Naive B cell (primary cell): Measurements from ENCODE around the gene EEF1A2. TPM values are rescaled to one million over a fixed set of nuclear protein-coding genes. Genes with fewer than 3 reads are reported as not detected.

Experiments
- ATAC-seq, 2 donors: fragments of 150-1000 bp; cut with Tn5 transposase; 2 replicates each; pipeline ENCODE4 v1.10.0; 2021; ENCODE audit warnings: low read depth in 2 of 2, mild to moderate bottlenecking in 2 of 2, moderate library complexity in 2 of 2
- DNase-seq: peaks from one replicate; pipeline ENCODE4 v3.0.0; 2022
- H3K27ac Mint-ChIP-seq, 6 donors: one replicate each; pipeline ENCODE4 v1.8.0; 2020 to 2022; ENCODE audit warnings: mild to moderate bottlenecking in 6 of 6, mixed read lengths in 6 of 6, moderate library complexity in 5 of 6, inconsistent platforms in 2 of 6
- H3K27me3 Mint-ChIP-seq, 3 donors: one replicate each; pipeline ENCODE4 v1.8.0; 2021 to 2022; ENCODE audit warnings: mixed read lengths in 3 of 3, mild to moderate bottlenecking in 1 of 3
- H3K36me3 Mint-ChIP-seq, 2 donors: one replicate each; pipeline ENCODE4 v1.8.0; 2020 to 2022; ENCODE audit warnings: mixed read lengths in 2 of 2, inconsistent platforms in 1 of 2, mild to moderate bottlenecking in 1 of 2
- H3K4me1 Mint-ChIP-seq, 3 donors: one replicate each; pipeline ENCODE4 v1.8.0; 2020 to 2022; ENCODE audit warnings: mixed read lengths in 3 of 3, inconsistent platforms in 1 of 3, mild to moderate bottlenecking in 1 of 3, moderate library complexity in 1 of 3
- H3K4me3 Mint-ChIP-seq, 8 donors: one replicate each; pipeline ENCODE4 v1.8.0; 2020 to 2022; ENCODE audit warnings: mild to moderate bottlenecking in 8 of 8, mixed read lengths in 8 of 8, moderate library complexity in 8 of 8, inconsistent platforms in 2 of 8
- H3K9me3 Mint-ChIP-seq, 7 donors: one replicate each; pipeline ENCODE4 v1.8.0; 2020 to 2022; ENCODE audit warnings: mixed read lengths in 7 of 7, mild to moderate bottlenecking in 5 of 7, inconsistent platforms in 2 of 7, moderate library complexity in 1 of 7
- polyA plus RNA-seq, 6 donors: library from polyadenylated mRNA; unstranded; fragments of 300-500 nt; fragmentation: Illumina TruSeq; gene quantifications; one replicate each; pipeline ENCODE4 v1.2.3, GENCODE V29; 2021; ENCODE audit warnings: low read depth in 6 of 6

EEF1A2 gene
- polyA plus RNA-seq, 6 donors from 2014 or later: 0.12 to 1.4 (median 0.28) TPM; not detected in 2

- Mint-ChIP-seq H3K27ac (no peak overlapping the region), H3K27me3 (peaks cover 30 to 58% (median 38%) of the 10 kb centered on the region in 3 donors), H3K4me3 (no peak overlapping the region), H3K4me1 (no peaks in the 10 kb centered on the region), H3K9me3 (peaks cover 4 to 17% (median 10%) of the 10 kb centered on the region in 7 donors), H3K36me3 (peaks cover 0 to 8% of the 10 kb centered on the region in 2 donors)
- ATAC-seq: no peak
- no peak for DNase-seq
Measured at GRCh38 chr20:63508072-63508768, 9.3 kb upstream of the EEF1A2 start.

DNA sequence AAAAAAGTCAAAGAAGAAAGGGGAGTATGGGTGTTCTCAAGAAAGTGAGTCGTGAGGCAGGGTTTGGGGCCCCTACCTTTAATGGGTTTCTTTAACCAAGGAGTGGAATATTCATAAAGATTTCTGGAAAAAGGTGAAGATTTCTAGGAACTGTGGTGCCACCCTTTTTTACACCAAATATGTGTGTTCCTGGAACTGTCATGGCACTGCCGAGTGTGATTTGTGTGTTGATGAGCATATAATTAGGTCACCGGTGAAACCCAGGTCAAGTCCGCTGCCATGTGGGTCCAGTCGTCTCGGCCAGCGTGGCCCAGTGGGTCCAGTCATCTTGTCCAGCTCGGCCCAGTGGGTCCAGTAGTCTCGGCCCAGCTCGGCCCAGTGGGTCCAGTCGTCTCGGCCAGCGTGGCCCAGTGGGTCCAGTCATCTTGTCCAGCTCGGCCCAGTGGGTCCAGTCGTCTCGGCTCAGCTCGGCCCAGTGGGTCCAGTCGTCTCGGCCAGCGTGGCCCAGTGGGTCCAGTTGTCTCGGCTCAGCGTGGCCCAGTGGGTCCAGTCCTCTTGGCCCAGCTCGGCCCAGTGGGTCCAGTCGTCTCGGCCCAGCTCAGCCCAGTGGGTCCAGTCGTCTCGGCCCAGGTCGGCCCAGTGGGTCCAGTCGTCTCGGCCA lies 8.3 kb upstream of the EEF1A2 start:
- DNase-seq (no peak), ATAC-seq (no peak)
- no peak overlapping the region for H3K4me3 Mint-ChIP-seq
- peaks cover 4 to 17% (median 8%) of the 10 kb centered on the region in 7 donors for H3K9me3 Mint-ChIP-seq
- H3K27me3 Mint-ChIP-seq: peaks cover 28 to 49% (median 28%) of the 10 kb centered on the region in 3 donors
- H3K27ac Mint-ChIP-seq: peak overlapping the region in 1 of 6 donors; percentile 13
- H3K4me1 Mint-ChIP-seq: no peaks in the 10 kb centered on the region
- H3K36me3 Mint-ChIP-seq: peaks cover 0 to 8% of the 10 kb centered on the region in 2 donors

- Mint-ChIP-seq H3K27me3 (peaks cover 23 to 48% (median 29%) of the 10 kb centered on the region in 3 donors), H3K4me1 (peaks cover 0 to 4% (median 0%) of the 10 kb centered on the region in 3 donors), H3K9me3 (peaks cover 4 to 17% (median 8%) of the 10 kb centered on the region in 7 donors), H3K4me3 (no peak overlapping the region), H3K36me3 (peaks cover 0 to 8% of the 10 kb centered on the region in 2 donors), H3K27ac (no peak overlapping the region)
- DNase-seq (no peak), ATAC-seq (no peak)
Measured at GRCh38 chr20:63505723-63506122, 6.8 kb upstream of the EEF1A2 start.

- H3K27ac Mint-ChIP-seq: no peak overlapping the region
- no peak overlapping the region for H3K4me3 Mint-ChIP-seq
- H3K4me1 Mint-ChIP-seq: peaks cover 0 to 4% (median 0%) of the 10 kb centered on the region in 3 donors
- peaks cover 23 to 47% (median 29%) of the 10 kb centered on the region in 3 donors for H3K27me3 Mint-ChIP-seq
- peaks cover 0 to 8% of the 10 kb centered on the region in 2 donors for H3K36me3 Mint-ChIP-seq
- ATAC-seq (no peak), DNase-seq (no peak)
- peaks cover 4 to 17% (median 8%) of the 10 kb centered on the region in 7 donors for H3K9me3 Mint-ChIP-seq
Measured at GRCh38 chr20:63505281-63505680, 6.4 kb upstream of the EEF1A2 start.

DNA sequence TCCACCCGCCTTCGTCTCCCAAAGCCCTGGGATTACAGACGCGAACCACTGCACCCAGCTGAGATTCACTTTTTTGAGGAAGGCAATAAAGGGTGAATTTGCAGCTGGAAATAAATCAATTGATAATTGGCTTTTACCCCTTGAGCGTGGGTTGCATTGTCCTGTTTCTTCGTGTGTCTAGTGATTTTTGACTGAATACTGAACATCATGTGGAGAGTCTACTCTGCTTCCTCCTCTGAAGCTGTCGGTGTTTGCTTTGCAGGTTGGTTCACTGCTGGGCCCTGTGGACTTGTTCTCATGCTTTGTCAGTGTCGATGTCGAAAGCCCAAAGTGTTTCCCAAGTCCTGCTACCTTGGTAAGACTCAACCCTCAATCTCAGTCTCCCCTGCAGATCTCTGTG lies 5.8 kb upstream of the EEF1A2 start:
- DNase-seq (no peak), ATAC-seq (no peak)
- H3K27ac Mint-ChIP-seq: no peak overlapping the region
- H3K27me3 Mint-ChIP-seq: peaks cover 23 to 41% (median 26%) of the 10 kb centered on the region in 3 donors
- H3K4me1 Mint-ChIP-seq: peaks cover 0 to 4% (median 0%) of the 10 kb centered on the region in 3 donors
- peaks cover 4 to 17% (median 8%) of the 10 kb centered on the region in 7 donors for H3K9me3 Mint-ChIP-seq
- H3K36me3 Mint-ChIP-seq: peaks cover 0 to 8% of the 10 kb centered on the region in 2 donors
- no peak overlapping the region for H3K4me3 Mint-ChIP-seq

DNA sequence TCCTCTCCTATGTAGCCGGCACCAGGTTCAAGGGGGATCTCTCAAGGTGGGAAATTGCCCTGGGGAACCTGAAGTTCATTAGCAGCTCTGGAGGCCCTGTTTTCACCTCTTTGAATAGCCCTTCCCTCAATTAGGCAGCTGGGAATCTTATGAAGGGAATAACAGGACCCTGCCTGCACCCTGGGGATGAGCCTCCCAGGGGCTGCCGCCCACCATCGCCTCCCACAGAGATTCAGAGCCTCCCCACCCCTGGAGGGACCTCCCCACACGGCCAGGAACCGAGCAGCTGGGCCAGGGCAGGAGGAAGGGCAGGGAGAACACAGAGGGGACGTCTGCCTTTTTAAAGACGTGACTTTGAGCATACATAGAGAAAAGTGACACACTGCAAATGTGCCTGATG lies 4.6 kb upstream of the EEF1A2 start:
- Mint-ChIP-seq H3K9me3 (peaks cover 4 to 17% (median 8%) of the 10 kb centered on the region in 7 donors), H3K27ac (no peak overlapping the region), H3K4me3 (peak overlapping the region in 1 of 8 donors; percentile 35), H3K36me3 (peaks cover 0 to 8% of the 10 kb centered on the region in 2 donors), H3K27me3 (peaks cover 16 to 33% (median 19%) of the 10 kb centered on the region in 3 donors), H3K4me1 (peaks cover 0 to 4% (median 0%) of the 10 kb centered on the region in 3 donors)
- DNase-seq: no peak
- ATAC-seq: no peak

GRCh38 chr20:63502671-63503172 lies 3.8 kb upstream of the EEF1A2 start:
- no peak overlapping the region for H3K4me3 Mint-ChIP-seq
- peaks cover 9 to 27% (median 15%) of the 10 kb centered on the region in 3 donors for H3K27me3 Mint-ChIP-seq
- H3K36me3 Mint-ChIP-seq: peaks cover 0 to 8% of the 10 kb centered on the region in 2 donors
- no peak overlapping the region for H3K27ac Mint-ChIP-seq
- no peak for ATAC-seq
- DNase-seq: no peak
- H3K4me1 Mint-ChIP-seq: peaks cover 0 to 5% (median 4%) of the 10 kb centered on the region in 3 donors
- H3K9me3 Mint-ChIP-seq: peaks cover 4 to 17% (median 8%) of the 10 kb centered on the region in 7 donors

DNA sequence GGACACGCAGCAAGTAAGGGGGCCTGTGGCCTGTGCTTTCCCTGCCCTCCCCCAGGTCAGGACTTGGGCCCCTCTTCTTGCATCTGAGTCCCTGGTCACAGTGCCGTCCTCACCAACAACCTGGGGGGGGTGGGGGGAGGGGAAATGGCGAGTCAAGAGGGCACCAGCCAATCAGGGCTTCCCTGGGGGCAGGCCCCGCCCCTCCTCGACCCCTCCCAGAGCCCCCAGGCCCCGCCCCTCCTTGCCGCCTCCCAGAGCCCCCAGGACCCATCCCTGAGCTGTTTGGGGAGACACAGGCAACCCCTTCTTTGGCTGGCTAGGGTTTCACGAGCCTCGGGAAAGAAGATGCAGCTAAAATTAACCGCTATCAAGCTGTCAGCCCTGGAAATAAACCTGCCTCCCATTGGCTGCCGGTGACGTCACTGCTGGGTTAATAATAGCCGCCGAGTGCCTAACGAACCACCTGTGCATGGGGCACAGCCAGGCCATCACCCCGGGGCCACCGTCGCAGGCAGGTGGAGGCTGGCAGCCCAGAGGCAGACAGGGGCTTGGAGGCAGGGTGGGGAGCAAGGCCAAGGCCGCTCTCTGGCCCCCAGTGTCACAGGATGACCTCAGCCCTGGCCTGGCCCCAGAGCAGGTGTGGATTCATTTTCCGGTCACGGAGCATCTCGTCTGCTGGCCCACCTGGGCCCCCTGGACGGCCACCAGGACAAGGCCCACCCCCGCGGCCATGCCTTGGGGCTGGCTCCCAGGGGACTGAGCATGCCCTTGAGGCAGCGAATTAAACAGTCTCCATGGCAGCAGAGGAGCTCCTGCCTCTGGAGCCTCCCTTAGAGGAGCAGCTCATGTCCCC lies 3.2 kb upstream of the EEF1A2 start:
- Mint-ChIP-seq H3K27me3 (peaks cover 8 to 33% (median 16%) of the 10 kb centered on the region in 3 donors), H3K4me1 (peaks cover 0 to 8% (median 4%) of the 10 kb centered on the region in 3 donors)

DNA sequence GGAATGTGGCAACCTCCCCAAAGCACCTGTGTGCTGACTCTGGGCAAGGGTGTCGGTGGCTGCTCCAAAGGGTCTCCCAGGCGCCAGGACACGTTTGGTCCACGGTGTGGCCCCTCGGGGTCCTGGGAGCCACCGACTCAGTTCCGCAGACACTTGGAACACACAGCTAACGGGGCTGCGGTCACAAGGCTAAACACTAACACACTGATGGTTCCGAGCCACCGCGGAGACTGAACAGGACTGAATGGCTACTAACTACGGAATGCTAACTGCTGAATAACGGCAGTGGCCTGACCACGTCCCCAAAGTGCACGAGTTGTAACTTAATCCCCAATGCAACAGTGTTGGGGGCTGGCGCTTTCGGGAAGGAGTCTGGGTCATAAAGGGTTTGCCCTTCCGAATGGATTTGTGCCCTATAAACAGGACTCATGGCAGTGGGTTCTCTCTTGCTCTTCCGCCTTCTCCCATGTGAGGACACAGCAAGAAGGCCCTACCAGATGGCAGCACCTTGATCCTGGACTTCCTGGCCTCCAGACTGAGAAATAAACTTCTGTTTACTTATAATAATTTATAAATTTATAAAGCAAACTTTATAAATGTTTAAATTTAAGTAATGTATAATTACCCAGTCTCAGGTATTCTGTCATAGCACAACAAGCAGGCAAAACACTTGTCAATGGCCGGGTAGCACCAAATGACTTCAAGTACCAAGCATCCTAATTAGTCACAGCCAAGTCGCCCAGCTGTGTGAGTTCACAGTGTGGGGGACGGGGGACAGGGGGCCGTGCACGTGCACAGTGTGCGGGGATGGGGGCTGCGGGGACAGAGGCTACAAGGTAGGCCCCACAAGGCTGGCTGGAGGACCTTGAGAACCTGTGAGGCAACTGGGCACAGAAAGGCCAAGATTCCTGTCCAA lies 2.3 kb upstream of the EEF1A2 start:
- Mint-ChIP-seq H3K4me1 (peaks cover 3 to 8% (median 6%) of the 10 kb centered on the region in 3 donors), H3K9me3 (peaks cover 4 to 17% (median 8%) of the 10 kb centered on the region in 7 donors), H3K4me3 (peak overlapping the region in 6 of 8 donors; percentile 13 to 75 (median 59)), H3K27ac (no peak overlapping the region), H3K36me3 (peaks cover 0 to 8% of the 10 kb centered on the region in 2 donors), H3K27me3 (peaks cover 8 to 35% (median 18%) of the 10 kb centered on the region in 3 donors)
- ATAC-seq (no peak), DNase-seq (no peak)

More for the DNA sequence above, 3.2 kb upstream of the EEF1A2 start:
- H3K36me3 Mint-ChIP-seq: peaks cover 0 to 8% of the 10 kb centered on the region in 2 donors
- ATAC-seq (no peak), DNase-seq (no peak)
- no peak overlapping the region for H3K27ac Mint-ChIP-seq
- H3K9me3 Mint-ChIP-seq: peaks cover 4 to 17% (median 8%) of the 10 kb centered on the region in 7 donors
- H3K4me3 Mint-ChIP-seq: no peak overlapping the region

DNA sequence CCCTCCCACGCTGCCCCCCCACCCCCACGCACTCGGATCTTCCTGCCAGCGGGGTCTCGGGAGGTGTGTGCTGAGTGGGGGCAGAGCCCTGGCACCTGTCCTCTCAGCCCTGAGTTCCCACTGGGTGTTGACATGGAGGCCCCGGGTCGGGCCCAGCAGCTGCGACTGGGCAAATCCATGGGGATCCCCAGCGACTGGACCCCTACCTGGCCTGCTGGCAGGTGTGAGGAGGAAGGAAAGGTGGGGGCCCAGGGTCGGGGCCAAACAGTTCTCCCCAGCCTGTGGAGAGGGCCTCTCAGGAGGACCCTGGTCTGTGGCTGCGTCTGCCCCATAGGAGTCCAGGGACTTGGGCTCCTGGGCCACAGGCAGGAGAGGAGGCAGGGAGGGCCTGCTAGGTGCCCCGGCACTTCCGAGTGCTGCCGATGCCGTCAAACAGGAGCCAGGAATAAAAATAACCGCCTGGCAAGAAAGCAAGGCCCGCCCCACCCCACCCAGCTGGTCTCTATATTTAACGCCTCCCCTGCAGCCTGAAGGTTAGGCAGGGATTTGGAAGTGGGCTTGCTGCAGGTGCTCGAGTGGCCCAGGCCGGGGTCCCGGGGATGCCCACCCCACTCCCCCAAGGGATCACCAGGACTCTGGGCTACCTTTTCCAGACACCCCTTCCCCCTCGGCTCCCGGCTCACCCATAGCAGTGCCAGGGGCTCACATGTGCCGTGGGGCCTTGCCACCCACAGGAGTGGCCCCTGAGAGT lies 1.4 kb upstream of the EEF1A2 start:
- H3K27ac Mint-ChIP-seq: no peak overlapping the region

DNA sequence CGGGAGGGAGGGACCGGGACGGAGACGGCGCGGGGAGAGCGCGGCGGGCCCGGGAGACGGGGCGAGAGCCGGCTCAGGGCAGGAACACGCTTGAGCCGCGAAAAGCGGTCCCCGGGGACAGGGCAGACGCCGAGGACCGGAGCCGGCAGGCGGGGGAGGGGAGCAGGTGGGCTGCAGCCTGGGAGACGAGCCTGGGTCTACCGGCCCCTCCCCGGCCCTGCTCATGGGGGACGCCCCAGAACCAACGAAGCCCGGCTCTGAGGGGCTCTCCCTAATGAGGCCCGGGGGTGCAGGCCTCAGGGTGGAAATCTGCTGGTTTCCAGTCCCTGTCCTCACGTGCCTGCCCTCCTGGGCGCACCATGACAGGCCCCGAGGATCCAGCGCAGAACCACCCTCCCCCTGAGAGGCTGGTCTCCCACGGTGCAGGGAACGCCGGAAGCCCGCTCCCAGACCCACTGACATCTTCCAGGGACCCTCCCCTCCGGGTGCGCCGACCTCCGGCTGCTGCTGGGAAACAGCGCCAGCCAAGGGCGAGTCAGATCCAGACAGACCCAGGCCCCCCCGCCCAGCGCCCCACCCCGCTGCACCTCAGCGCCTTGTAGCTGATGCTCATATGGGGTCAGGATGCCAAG lies 571 bp upstream of the EEF1A2 start:
- H3K27ac Mint-ChIP-seq: no peak overlapping the region
- H3K36me3 Mint-ChIP-seq: no peaks in the 10 kb centered on the region
- DNase-seq (peak; percentile 33), ATAC-seq (peak; percentile 51 to 53)
- H3K9me3 Mint-ChIP-seq: peaks cover 0 to 5% (median 2%) of the 10 kb centered on the region in 7 donors
- H3K4me3 Mint-ChIP-seq: peak overlapping the region in 6 of 8 donors; percentile 36 to 68 (median 50)
- peaks cover 6 to 8% (median 7%) of the 10 kb centered on the region in 3 donors for H3K4me1 Mint-ChIP-seq
- peaks cover 0 to 26% (median 13%) of the 10 kb centered on the region in 3 donors for H3K27me3 Mint-ChIP-seq

More for the DNA sequence above, 1.4 kb upstream of the EEF1A2 start:
- Mint-ChIP-seq H3K4me1 (peaks cover 6 to 8% (median 7%) of the 10 kb centered on the region in 3 donors), H3K9me3 (peaks cover 4 to 13% (median 7%) of the 10 kb centered on the region in 7 donors), H3K27me3 (peaks cover 7 to 33% (median 18%) of the 10 kb centered on the region in 3 donors), H3K36me3 (peaks cover 0 to 7% of the 10 kb centered on the region in 2 donors), H3K4me3 (peak overlapping the region in 6 of 8 donors; percentile 36 to 75 (median 60))
- DNase-seq (no peak), ATAC-seq (no peak)
